ENCODE data around the gene CES2.

CES2 gene

DNA sequence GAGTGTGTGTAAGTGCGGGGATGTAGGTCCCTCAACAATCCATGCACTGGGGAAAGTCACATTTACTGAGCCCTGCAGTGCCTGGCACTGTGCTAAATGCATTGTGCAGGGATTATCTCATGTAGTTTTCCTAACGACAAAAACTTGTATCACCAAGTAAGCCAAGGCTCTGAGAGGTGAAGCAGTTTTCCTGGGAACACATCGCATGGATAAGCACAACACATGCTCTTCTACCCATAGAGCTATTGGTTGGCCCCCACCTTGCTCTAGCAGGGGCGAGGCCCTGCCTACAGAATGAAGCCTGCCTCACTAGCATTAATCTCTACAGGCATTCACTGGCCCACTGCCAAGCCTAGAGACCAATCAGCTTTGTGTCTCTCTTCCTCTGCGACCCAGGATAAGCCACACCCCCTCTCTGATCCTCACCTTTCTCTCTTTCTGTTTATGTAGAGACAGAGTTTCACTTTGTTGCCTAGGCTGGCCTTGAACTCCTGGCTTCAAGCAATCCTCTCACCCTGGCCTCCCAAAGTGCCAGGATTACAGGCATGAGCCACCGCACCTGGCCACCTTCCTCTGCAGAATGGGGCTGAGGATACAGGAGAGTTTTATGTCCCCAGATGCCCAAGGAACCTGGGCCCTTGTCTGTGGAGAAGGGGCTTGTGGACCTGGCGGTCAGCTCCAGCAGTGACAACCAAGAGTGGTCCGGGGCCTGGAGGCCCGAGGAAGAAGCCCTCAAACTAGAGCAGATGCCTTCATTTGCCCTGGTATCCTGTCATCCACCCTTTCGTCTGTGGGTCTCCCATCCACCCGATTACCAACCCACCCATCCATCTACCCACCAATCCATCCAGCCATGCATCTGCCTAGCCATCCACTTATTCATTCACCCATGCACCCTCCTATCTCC, 29.4 kb upstream of the CES2 start:
- no peaks in the 10 kb centered on the region for H3K36me3 ChIP-seq (ENCODE audit: insufficient read depth, low read length)
- TF ChIP-seq POLR2AphosphoS5 (IDR thresholded peaks at IDR 0.05; ENCODE audit: borderline replicate concordance, low read depth, low read length), result no peak
- TF ChIP-seq FOXP2 (optimal IDR thresholded peaks at IDR 0.05; ENCODE audit: control extremely low read depth, extremely low read length, insufficient read depth), result no peak
- TF ChIP-seq EZH2 (IDR thresholded peaks at IDR 0.05), result no peak
- no peak overlapping the region for H3K9ac ChIP-seq (ENCODE audit: insufficient read length)
- no peak overlapping the region for H3K4me3 ChIP-seq
- no peak for DNase-seq (ENCODE audit: low read depth, low spot score)
- no peaks in the 10 kb centered on the region for H3K9me3 ChIP-seq (ENCODE audit: low read depth, low read length)
- no peak overlapping the region for H3K27ac ChIP-seq

DNA sequence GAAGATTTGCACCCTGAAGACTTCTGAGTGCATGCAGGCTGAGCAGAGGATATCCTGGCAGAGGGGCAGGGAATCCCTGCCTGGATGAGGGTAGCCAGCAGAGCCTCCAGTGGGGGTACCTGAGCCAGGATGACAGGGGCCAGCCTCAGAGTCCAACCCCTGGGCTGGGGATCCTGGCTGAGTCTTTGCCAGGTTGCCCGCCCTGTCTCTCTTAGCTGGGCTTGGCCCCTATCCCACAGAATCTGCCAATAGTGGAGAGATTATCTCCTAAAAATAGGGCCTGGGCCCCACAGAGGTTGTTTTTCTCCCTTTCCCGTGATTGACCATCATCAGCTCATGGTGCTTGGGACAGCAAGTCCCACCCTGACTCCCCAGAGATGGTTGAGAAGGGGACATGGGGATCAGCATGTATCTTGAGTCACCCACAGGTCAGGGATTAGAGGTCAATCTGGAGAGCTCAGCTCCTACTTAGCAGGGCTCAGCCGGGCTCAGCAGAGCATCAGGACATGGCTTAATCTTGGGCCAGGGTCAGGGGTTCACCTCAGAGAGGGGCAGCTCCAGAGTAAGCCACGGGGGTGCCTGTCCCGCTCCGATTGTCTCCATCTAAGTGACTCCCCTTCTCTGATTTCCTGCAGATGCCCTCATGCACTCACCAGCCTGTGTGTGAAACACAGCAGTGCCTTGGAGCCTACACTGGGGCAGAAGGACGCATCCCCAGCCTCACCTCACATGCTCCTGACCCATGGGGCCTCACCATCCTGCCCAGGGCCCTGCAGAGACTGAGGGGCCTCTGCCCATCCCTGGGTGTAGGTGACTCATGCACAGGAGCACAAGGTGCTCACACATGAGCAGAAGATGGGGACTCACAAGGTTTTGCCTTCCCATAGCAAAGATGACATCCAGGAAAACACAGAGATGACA, 28.1 kb upstream of the CES2 start:
- no peak for TF ChIP-seq EZH2 (IDR thresholded peaks at IDR 0.05)
- no peak for TF ChIP-seq POLR2AphosphoS5 (IDR thresholded peaks at IDR 0.05; ENCODE audit: borderline replicate concordance, low read depth, low read length)
- Histone ChIP-seq H3K27ac (no peak overlapping the region), H3K36me3 (ENCODE audit: insufficient read depth, low read length) (no peaks in the 10 kb centered on the region), H3K9me3 (ENCODE audit: low read depth, low read length) (no peaks in the 10 kb centered on the region), H3K9ac (ENCODE audit: insufficient read length) (no peak overlapping the region), H3K4me3 (no peak overlapping the region)
- DNase-seq (ENCODE audit: low read depth, low spot score), result no peak

DNA sequence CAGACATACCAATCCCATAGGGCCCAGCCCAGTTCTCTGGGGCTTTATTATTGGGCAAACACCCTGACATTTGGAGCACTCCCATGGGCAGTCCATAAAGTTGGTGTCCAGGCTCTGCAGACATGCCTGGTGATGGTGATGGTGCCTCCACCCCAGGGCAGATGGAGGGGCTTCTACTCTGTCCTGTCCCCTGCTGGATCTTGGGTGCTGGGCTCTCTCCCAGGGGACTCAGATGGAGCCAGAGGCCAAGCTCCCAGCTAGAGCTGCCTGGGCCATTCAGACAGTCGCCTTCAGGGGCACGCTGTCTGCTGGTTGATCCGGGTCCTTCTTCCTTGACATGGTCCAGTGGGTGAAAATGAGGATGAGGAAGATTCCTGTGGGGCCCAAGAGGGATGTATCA, 27.2 kb upstream of the CES2 start:
- no peak overlapping the region for H3K27ac ChIP-seq
- TF ChIP-seq FOXP2 (optimal IDR thresholded peaks at IDR 0.05; ENCODE audit: control extremely low read depth, extremely low read length, insufficient read depth), result no peak
- TF ChIP-seq POLR2AphosphoS5 (IDR thresholded peaks at IDR 0.05; ENCODE audit: borderline replicate concordance, low read depth, low read length), result no peak
- TF ChIP-seq EZH2 (IDR thresholded peaks at IDR 0.05), result no peak
- no peak overlapping the region for H3K4me3 ChIP-seq
- H3K36me3 ChIP-seq (ENCODE audit: insufficient read depth, low read length), result no peaks in the 10 kb centered on the region
- no peak for DNase-seq (ENCODE audit: low read depth, low spot score)
- no peaks in the 10 kb centered on the region for H3K9me3 ChIP-seq (ENCODE audit: low read depth, low read length)
- no peak overlapping the region for H3K9ac ChIP-seq (ENCODE audit: insufficient read length)

GRCh38 chr16:66908762-66909559, 26.4 kb upstream of the CES2 start:
- no peak for DNase-seq (ENCODE audit: low read depth, low spot score)
- Histone ChIP-seq H3K27ac (no peak overlapping the region), H3K4me3 (no peak overlapping the region), H3K9ac (ENCODE audit: insufficient read length) (no peak overlapping the region), H3K36me3 (ENCODE audit: insufficient read depth, low read length) (no peaks in the 10 kb centered on the region), H3K9me3 (ENCODE audit: low read depth, low read length) (no peaks in the 10 kb centered on the region)
- no peak for TF ChIP-seq FOXP2 (optimal IDR thresholded peaks at IDR 0.05; ENCODE audit: control extremely low read depth, extremely low read length, insufficient read depth)
- no peak for TF ChIP-seq POLR2AphosphoS5 (IDR thresholded peaks at IDR 0.05; ENCODE audit: borderline replicate concordance, low read depth, low read length)
- TF ChIP-seq EZH2 (IDR thresholded peaks at IDR 0.05), result no peak

GRCh38 chr16:66910175-66910940, 25.0 kb upstream of the CES2 start:
- Histone ChIP-seq H3K9ac (ENCODE audit: insufficient read length) (no peak overlapping the region), H3K4me3 (no peak overlapping the region), H3K9me3 (ENCODE audit: low read depth, low read length) (no peaks in the 10 kb centered on the region), H3K36me3 (ENCODE audit: insufficient read depth, low read length) (no peaks in the 10 kb centered on the region), H3K27ac (no peak overlapping the region)
- no peak for TF ChIP-seq FOXP2 (optimal IDR thresholded peaks at IDR 0.05; ENCODE audit: control extremely low read depth, extremely low read length, insufficient read depth)
- no peak for TF ChIP-seq POLR2AphosphoS5 (IDR thresholded peaks at IDR 0.05; ENCODE audit: borderline replicate concordance, low read depth, low read length)
- no peak for TF ChIP-seq EZH2 (IDR thresholded peaks at IDR 0.05)
- DNase-seq (ENCODE audit: low read depth, low spot score), result no peak

DNA sequence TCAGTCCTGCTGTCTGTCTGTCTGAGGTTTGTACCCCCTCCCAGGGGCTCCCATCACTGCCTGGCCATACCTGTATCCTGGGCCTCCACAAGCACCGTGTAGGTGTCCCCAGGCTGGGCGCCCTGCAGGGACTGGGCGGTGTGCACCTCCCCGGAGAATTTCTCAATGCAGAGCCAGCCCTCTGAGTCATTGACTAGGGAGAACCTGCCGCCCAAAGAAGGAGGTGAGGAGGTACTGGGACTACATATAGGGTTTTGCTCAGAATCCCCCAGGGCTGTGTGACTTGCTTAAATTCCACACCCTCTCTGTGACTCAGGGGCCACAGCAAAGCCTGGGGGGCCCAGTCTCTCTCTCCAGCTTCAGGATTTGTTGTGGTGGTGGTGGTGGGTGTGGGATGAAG, 24.2 kb upstream of the CES2 start:
- H3K9me3 ChIP-seq (ENCODE audit: low read depth, low read length), result no peaks in the 10 kb centered on the region
- no peak overlapping the region for H3K4me3 ChIP-seq
- DNase-seq (ENCODE audit: low read depth, low spot score), result no peak
- no peaks in the 10 kb centered on the region for H3K36me3 ChIP-seq (ENCODE audit: insufficient read depth, low read length)
- TF ChIP-seq FOXP2 (optimal IDR thresholded peaks at IDR 0.05; ENCODE audit: control extremely low read depth, extremely low read length, insufficient read depth) (no peak), EZH2 (IDR thresholded peaks at IDR 0.05) (no peak), POLR2AphosphoS5 (IDR thresholded peaks at IDR 0.05; ENCODE audit: borderline replicate concordance, low read depth, low read length) (no peak)
- H3K9ac ChIP-seq (ENCODE audit: insufficient read length), result no peak overlapping the region
- H3K27ac ChIP-seq, result no peak overlapping the region

- H3K9me3 ChIP-seq (ENCODE audit: low read depth, low read length), result no peaks in the 10 kb centered on the region
- no peak overlapping the region for H3K9ac ChIP-seq (ENCODE audit: insufficient read length)
- no peaks in the 10 kb centered on the region for H3K36me3 ChIP-seq (ENCODE audit: insufficient read depth, low read length)
Observed at GRCh38 chr16:66911801-66912200, 23.5 kb upstream of the CES2 start.

More at GRCh38 chr16:66911801-66912200, 23.5 kb upstream of the CES2 start:
- DNase-seq (ENCODE audit: low read depth, low spot score), result no peak
- TF ChIP-seq EZH2 (IDR thresholded peaks at IDR 0.05) (no peak), FOXP2 (optimal IDR thresholded peaks at IDR 0.05; ENCODE audit: control extremely low read depth, extremely low read length, insufficient read depth) (no peak), POLR2AphosphoS5 (IDR thresholded peaks at IDR 0.05; ENCODE audit: borderline replicate concordance, low read depth, low read length) (no peak)
- Histone ChIP-seq H3K4me3 (no peak overlapping the region), H3K27ac (no peak overlapping the region)

Measured in SK-N-MC (cell line).